ENCODE results near the gene IBSP. TPM values are rescaled to one million over a fixed set of nuclear protein-coding genes. Genes with fewer than 3 reads are reported as not detected.

The IBSP gene
- total RNA-seq, 1 experiment from 2014 or later = not detected

- Mint-ChIP-seq H3K9me3 (ENCODE audit: low read depth, unreplicated experiment) (peaks cover 3% of the 10 kb centered on the region), H3K4me1 (ENCODE audit: low read depth, unreplicated experiment) (no peaks in the 10 kb centered on the region), H3K36me3 (ENCODE audit: insufficient read depth, unreplicated experiment) (no peaks in the 10 kb centered on the region), H3K27me3 (ENCODE audit: unreplicated experiment) (peaks cover 13% of the 10 kb centered on the region), H3K27ac (ENCODE audit: unreplicated experiment) (no peak overlapping the region), H3K4me3 (ENCODE audit: low read depth, unreplicated experiment) (no peak overlapping the region)
- DNase-seq = no peak
- BruUV-seq (replicated peaks) = no TSS peak
- intact Hi-C loops (cut with micrococcal nuclease; ENCODE audit: unreplicated experiment) = no loop called here
- no peak for TF ChIP-seq CTCF (IDR thresholded peaks at IDR 0.05; ENCODE audit: unreplicated experiment)
- CTCF ChIA-PET = interaction anchor here (0.5 kb wide), 1 partner anchor 168 kb away, joined by 3 read pairs; no protein-coding TSS in a partner anchor
These were observed 12.6 kb downstream of the IBSP start for GRCh38 chr4:87811977-87812376.

- Mint-ChIP-seq H3K4me3 (ENCODE audit: low read depth, unreplicated experiment) (no peak overlapping the region), H3K4me1 (ENCODE audit: low read depth, unreplicated experiment) (peaks cover 14% of the 10 kb centered on the region), H3K9me3 (ENCODE audit: low read depth, unreplicated experiment) (no peaks in the 10 kb centered on the region), H3K27me3 (ENCODE audit: unreplicated experiment) (no peaks in the 10 kb centered on the region), H3K36me3 (ENCODE audit: insufficient read depth, unreplicated experiment) (no peaks in the 10 kb centered on the region), H3K27ac (ENCODE audit: unreplicated experiment) (no peak overlapping the region)
- intact Hi-C loops (cut with micrococcal nuclease; ENCODE audit: unreplicated experiment) = no loop called here
- no TSS peak for BruUV-seq (replicated peaks)
- no peak for DNase-seq
- TF ChIP-seq CTCF (IDR thresholded peaks at IDR 0.05; ENCODE audit: unreplicated experiment) = no peak
- CTCF ChIA-PET = no interaction called here
These were observed 20.0 kb downstream of the IBSP start for GRCh38 chr4:87819281-87819919.

- no peaks in the 10 kb centered on the region for H3K9me3 Mint-ChIP-seq (ENCODE audit: low read depth, unreplicated experiment)
- H3K27me3 Mint-ChIP-seq (ENCODE audit: unreplicated experiment) = no peaks in the 10 kb centered on the region
- H3K4me3 Mint-ChIP-seq (ENCODE audit: low read depth, unreplicated experiment) = no peak overlapping the region
- peaks cover 14% of the 10 kb centered on the region for H3K4me1 Mint-ChIP-seq (ENCODE audit: low read depth, unreplicated experiment)
- no TSS peak for BruUV-seq (replicated peaks)
- no peak for TF ChIP-seq CTCF (IDR thresholded peaks at IDR 0.05; ENCODE audit: unreplicated experiment)
- intact Hi-C loops (cut with micrococcal nuclease; ENCODE audit: unreplicated experiment) = no loop called here
- H3K36me3 Mint-ChIP-seq (ENCODE audit: insufficient read depth, unreplicated experiment) = no peaks in the 10 kb centered on the region
- DNase-seq = no peak
- CTCF ChIA-PET = interaction anchor here (0.6 kb wide), 1 partner anchor 30 kb away, joined by 5 read pairs; no protein-coding TSS in a partner anchor
- no peak overlapping the region for H3K27ac Mint-ChIP-seq (ENCODE audit: unreplicated experiment)
These were observed 23.8 kb downstream of the IBSP start for GRCh38 chr4:87823200-87823599.

- Mint-ChIP-seq H3K4me1 (ENCODE audit: low read depth, unreplicated experiment) (peaks cover 14% of the 10 kb centered on the region), H3K36me3 (ENCODE audit: insufficient read depth, unreplicated experiment) (no peaks in the 10 kb centered on the region), H3K9me3 (ENCODE audit: low read depth, unreplicated experiment) (no peaks in the 10 kb centered on the region), H3K4me3 (ENCODE audit: low read depth, unreplicated experiment) (no peak overlapping the region), H3K27ac (ENCODE audit: unreplicated experiment) (no peak overlapping the region), H3K27me3 (ENCODE audit: unreplicated experiment) (no peaks in the 10 kb centered on the region)
- TF ChIP-seq CTCF (IDR thresholded peaks at IDR 0.05; ENCODE audit: unreplicated experiment) = no peak
- intact Hi-C loops (cut with micrococcal nuclease; ENCODE audit: unreplicated experiment) = no loop called here
- BruUV-seq (replicated peaks) = no TSS peak
- CTCF ChIA-PET = interaction anchor here (0.6 kb wide), 1 partner anchor 29 kb away, joined by 5 read pairs; no protein-coding TSS in a partner anchor
- no peak for DNase-seq
These were observed 24.4 kb downstream of the IBSP start for GRCh38 chr4:87823724-87824123.

Measured in Calu3 (cell line).